HepG2 (cell line): Measurements from ENCODE around the gene ZNF316. TPM values are rescaled to one million over a fixed set of nuclear protein-coding genes. Genes with fewer than 3 reads are reported as not detected.
A peak's percentile ranks its signal among the peaks of the same experiment; 100 is the strongest.

Source experiments
- EP300 ChIP-seq, 3 experiments: sonication (generic) in 1 of 3; formaldehyde crosslinking in 1 of 3; IDR thresholded peaks; 2 replicates each; pipeline versions ENCODE4 v1.5.1 to v1.6.1; 2011 to 2020; ENCODE audit warnings: low read depth in 2 of 3, low read length in 2 of 3, borderline replicate concordance in 1 of 3, improper control_type of control experiment in 1 of 3, mild to moderate bottlenecking in 1 of 3, missing genetic modification reagents in 1 of 3, moderate library complexity in 1 of 3
- FOXO1 ChIP-seq: sonication (generic); formaldehyde crosslinking; IDR thresholded peaks from 2 replicates; pipeline ENCODE4 v1.4.0; 2020; ENCODE audit warnings: missing genetic modification reagents
- FUBP1 ChIP-seq: sonication (generic); formaldehyde crosslinking; IDR thresholded peaks from 2 replicates; pipeline ENCODE4 v1.5.1; 2020; ENCODE audit warnings: missing genetic modification reagents, mild to moderate bottlenecking, borderline replicate concordance
- IRX3 ChIP-seq: sonication (generic); formaldehyde crosslinking; IDR thresholded peaks from 2 replicates; pipeline ENCODE4 v1.8.1; 2023; ENCODE audit warnings: mild to moderate bottlenecking, low read depth, missing genetic modification reagents, borderline replicate concordance
- KDM6A ChIP-seq: IDR thresholded peaks from 2 replicates; pipeline ENCODE4 v1.6.1; 2016; ENCODE audit warnings: low read depth
- MEF2D ChIP-seq: sonication (generic); formaldehyde crosslinking; IDR thresholded peaks from 2 replicates; pipeline ENCODE4 v1.5.1; 2020; ENCODE audit warnings: mild to moderate bottlenecking, missing genetic modification reagents
- MXI1 ChIP-seq: IDR thresholded peaks from 3 replicates; pipeline ENCODE4 v1.6.1; 2012; ENCODE audit warnings: low read depth, low read length, inconsistent platforms, borderline replicate concordance
- RXRA ChIP-seq: sonication (generic); formaldehyde crosslinking; IDR thresholded peaks from 2 replicates; pipeline ENCODE4 v1.5.1; 2020; ENCODE audit warnings: missing genetic modification reagents
- SOX5 ChIP-seq: IDR thresholded peaks from 2 replicates; pipeline ENCODE4 v1.6.1; 2016; ENCODE audit warnings: borderline replicate concordance
- TAF15 ChIP-seq: fragments of 200-400 bp; formaldehyde crosslinking; IDR thresholded peaks from one replicate; pipeline ENCODE4 v1.6.1; 2018; ENCODE audit warnings: mild to moderate bottlenecking, low read depth, low read length; ENCODE audit not compliant: poor library complexity, severe bottlenecking
- ZFX ChIP-seq: sonication (generic); formaldehyde crosslinking; IDR thresholded peaks from 2 replicates; pipeline ENCODE4 v1.4.0; 2020; ENCODE audit warnings: mild to moderate bottlenecking, low read depth, missing genetic modification reagents, moderate library complexity
- ZMYM2 ChIP-seq: sonication (generic); formaldehyde crosslinking; IDR thresholded peaks from 2 replicates; pipeline ENCODE4 v1.8.0; 2022; ENCODE audit warnings: mild to moderate bottlenecking, missing genetic modification reagents
- ZNF275 ChIP-seq: sonication (generic); formaldehyde crosslinking; IDR thresholded peaks from 2 replicates; pipeline ENCODE4 v1.8.0; 2022; ENCODE audit warnings: missing genetic modification reagents, mild to moderate bottlenecking, inconsistent platforms, borderline replicate concordance
- ZNF674 ChIP-seq: sonication (generic); formaldehyde crosslinking; IDR thresholded peaks from 2 replicates; pipeline ENCODE4 v1.5.0; 2020; ENCODE audit warnings: low read depth, mild to moderate bottlenecking, missing genetic modification reagents
- ZNF709 ChIP-seq: sonication (generic); formaldehyde crosslinking; IDR thresholded peaks from 2 replicates; pipeline ENCODE4 v1.5.0; 2020; ENCODE audit warnings: mild to moderate bottlenecking, missing genetic modification reagents
- ZNF766 ChIP-seq: sonication (generic); formaldehyde crosslinking; IDR thresholded peaks from 2 replicates; pipeline ENCODE4 v1.5.0; 2020; ENCODE audit warnings: missing genetic modification reagents, borderline replicate concordance
- polyA plus RNA-seq, 8 experiments: library from polyadenylated mRNA; depleted of rRNA in 3 of 8; stranded (reverse) in 7 of 8; unstranded in 1 of 8; fragments of >200 nt; fragmentation: Illumina TruSeq in 4 of 8; extraction: Trizol in 4 of 8; gene quantifications; 2 replicates each; pipeline versions ENCODE4 v1.2.1 to v1.2.3, GENCODE V29; 2011 to 2016; ENCODE audit warnings: low read depth in 4 of 8, missing spikeins in 1 of 8, mixed read lengths in 1 of 8; ENCODE audit not compliant: insufficient read depth in 1 of 8
- total RNA-seq, 5 experiments: library from RNA; depleted of rRNA; stranded (reverse); fragments of >200 nt; fragmentation: Illumina TruSeq; extraction: Trizol; gene quantifications; 2 replicates each; pipeline ENCODE4 v1.2.3, GENCODE V29; 2016; ENCODE audit warnings: low read depth in 1 of 5
- TF ChIP-seq, protein P1 (sequence below): sonication (generic); formaldehyde crosslinking; IDR thresholded peaks from 2 replicates; pipeline ENCODE4 v1.5.1; 2020; ENCODE audit warnings: mild to moderate bottlenecking, missing genetic modification reagents, moderate library complexity
- TF ChIP-seq, protein P2 (sequence below): sonication (generic); formaldehyde crosslinking; IDR thresholded peaks from 2 replicates; pipeline ENCODE4 v1.4.0; 2020; ENCODE audit warnings: mild to moderate bottlenecking, missing genetic modification reagents
- TF ChIP-seq, protein P3 (sequence below): sonication (generic); formaldehyde crosslinking; IDR thresholded peaks from 2 replicates; pipeline ENCODE4 v1.8.1; 2023; ENCODE audit warnings: mild to moderate bottlenecking, missing genetic modification reagents

ZNF316 gene
- total and polyA plus RNA-seq, 2 of the 13 experiments (the other 11 are each of a cell fraction or from before 2014, with no cell fraction given), result 4.3 to 9.9 TPM

DNA sequence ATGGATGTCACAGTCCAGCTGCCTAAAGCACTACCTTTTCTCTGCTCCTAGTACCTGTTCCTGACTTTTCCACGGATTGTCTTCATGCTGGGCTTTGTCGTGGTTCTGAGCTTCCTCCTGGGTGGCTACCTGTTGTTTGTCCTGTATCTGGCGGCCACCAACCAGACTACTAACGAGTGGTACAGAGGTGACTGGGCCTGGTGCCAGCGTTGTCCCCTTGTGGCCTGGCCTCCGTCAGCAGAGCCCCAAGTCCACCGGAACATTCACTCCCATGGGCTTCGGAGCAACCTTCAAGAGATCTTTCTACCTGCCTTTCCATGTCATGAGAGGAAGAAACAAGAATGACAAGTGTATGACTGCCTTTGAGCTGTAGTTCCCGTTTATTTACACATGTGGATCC is 48.6 kb upstream of the ZNF316 start (continued):
- TF ChIP-seq RXRA (CRISPR knock-in tag) (0 out of 2 replicates have a peak, but pooled peaks have one; percentile 41), IRX3 (CRISPR knock-in tag) (no peak), ZNF709 (no peak), ZNF674 (CRISPR knock-in tag) (no peak), KDM6A (CRISPR knock-in tag) (no peak), TAF15 (no peak), EP300 (IDR thresholded peaks at IDR 0.05; ENCODE audit: low read depth in 2 of 2, low read length in 2 of 2) (no peak), EP300 (CRISPR knock-in tag; IDR thresholded peaks at IDR 0.05; ENCODE audit: borderline replicate concordance) (no peak), ZFX (CRISPR knock-in tag) (0 out of 2 replicates have a peak, but pooled peaks have one; percentile 44), SOX5 (CRISPR knock-in tag) (peak; percentile 21; the same call in 1 of the 2 replicates), FUBP1 (CRISPR knock-in tag) (no peak), ZNF766 (CRISPR knock-in tag) (no peak), FOXO1 (CRISPR knock-in tag) (peak; percentile 7; the same call in 1 of the 2 replicates), ZNF275 (CRISPR knock-in tag) (0 out of 2 replicates have a peak, but pooled peaks have one; percentile 29), MXI1 (peak; percentile 33; the same call in 1 of the 3 replicates), ZMYM2 (CRISPR knock-in tag) (no peak), MEF2D (CRISPR knock-in tag) (peak; percentile 27; the same call in 1 of the 2 replicates)
- TF ChIP-seq, protein P1, sequence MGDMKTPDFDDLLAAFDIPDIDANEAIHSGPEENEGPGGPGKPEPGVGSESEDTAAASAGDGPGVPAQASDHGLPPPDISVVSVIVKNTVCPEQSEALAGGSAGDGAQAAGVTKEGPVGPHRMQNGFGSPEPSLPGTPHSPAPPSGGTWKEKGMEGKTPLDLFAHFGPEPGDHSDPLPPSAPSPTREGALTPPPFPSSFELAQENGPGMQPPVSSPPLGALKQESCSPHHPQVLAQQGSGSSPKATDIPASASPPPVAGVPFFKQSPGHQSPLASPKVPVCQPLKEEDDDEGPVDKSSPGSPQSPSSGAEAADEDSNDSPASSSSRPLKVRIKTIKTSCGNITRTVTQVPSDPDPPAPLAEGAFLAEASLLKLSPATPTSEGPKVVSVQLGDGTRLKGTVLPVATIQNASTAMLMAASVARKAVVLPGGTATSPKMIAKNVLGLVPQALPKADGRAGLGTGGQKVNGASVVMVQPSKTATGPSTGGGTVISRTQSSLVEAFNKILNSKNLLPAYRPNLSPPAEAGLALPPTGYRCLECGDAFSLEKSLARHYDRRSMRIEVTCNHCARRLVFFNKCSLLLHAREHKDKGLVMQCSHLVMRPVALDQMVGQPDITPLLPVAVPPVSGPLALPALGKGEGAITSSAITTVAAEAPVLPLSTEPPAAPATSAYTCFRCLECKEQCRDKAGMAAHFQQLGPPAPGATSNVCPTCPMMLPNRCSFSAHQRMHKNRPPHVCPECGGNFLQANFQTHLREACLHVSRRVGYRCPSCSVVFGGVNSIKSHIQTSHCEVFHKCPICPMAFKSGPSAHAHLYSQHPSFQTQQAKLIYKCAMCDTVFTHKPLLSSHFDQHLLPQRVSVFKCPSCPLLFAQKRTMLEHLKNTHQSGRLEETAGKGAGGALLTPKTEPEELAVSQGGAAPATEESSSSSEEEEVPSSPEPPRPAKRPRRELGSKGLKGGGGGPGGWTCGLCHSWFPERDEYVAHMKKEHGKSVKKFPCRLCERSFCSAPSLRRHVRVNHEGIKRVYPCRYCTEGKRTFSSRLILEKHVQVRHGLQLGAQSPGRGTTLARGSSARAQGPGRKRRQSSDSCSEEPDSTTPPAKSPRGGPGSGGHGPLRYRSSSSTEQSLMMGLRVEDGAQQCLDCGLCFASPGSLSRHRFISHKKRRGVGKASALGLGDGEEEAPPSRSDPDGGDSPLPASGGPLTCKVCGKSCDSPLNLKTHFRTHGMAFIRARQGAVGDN (CRISPR knock-in tag), result peak; percentile 84
- TF ChIP-seq, protein P2, sequence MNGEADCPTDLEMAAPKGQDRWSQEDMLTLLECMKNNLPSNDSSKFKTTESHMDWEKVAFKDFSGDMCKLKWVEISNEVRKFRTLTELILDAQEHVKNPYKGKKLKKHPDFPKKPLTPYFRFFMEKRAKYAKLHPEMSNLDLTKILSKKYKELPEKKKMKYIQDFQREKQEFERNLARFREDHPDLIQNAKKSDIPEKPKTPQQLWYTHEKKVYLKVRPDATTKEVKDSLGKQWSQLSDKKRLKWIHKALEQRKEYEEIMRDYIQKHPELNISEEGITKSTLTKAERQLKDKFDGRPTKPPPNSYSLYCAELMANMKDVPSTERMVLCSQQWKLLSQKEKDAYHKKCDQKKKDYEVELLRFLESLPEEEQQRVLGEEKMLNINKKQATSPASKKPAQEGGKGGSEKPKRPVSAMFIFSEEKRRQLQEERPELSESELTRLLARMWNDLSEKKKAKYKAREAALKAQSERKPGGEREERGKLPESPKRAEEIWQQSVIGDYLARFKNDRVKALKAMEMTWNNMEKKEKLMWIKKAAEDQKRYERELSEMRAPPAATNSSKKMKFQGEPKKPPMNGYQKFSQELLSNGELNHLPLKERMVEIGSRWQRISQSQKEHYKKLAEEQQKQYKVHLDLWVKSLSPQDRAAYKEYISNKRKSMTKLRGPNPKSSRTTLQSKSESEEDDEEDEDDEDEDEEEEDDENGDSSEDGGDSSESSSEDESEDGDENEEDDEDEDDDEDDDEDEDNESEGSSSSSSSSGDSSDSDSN (CRISPR knock-in tag), result peak; percentile 41; the same call in 1 of the 2 replicates
- TF ChIP-seq, protein P3, sequence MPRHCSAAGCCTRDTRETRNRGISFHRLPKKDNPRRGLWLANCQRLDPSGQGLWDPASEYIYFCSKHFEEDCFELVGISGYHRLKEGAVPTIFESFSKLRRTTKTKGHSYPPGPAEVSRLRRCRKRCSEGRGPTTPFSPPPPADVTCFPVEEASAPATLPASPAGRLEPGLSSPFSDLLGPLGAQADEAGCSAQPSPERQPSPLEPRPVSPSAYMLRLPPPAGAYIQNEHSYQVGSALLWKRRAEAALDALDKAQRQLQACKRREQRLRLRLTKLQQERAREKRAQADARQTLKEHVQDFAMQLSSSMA, result 0 out of 2 replicates have a peak, but pooled peaks have one; percentile 28
